NB4 (cell line): ENCODE measurements around the gene ANKS1B.

Experiments used
- DNase-seq: peaks from one replicate; pipeline ENCODE4 v3.0.0; 2010; ENCODE audit warnings: low read depth
- H3K4me3 ChIP-seq: one replicate; pipeline ENCODE4 v1.5.1; 2011; ENCODE audit warnings: mild to moderate bottlenecking, low read depth, low read length, moderate library complexity
- CTCF ChIP-seq: IDR thresholded peaks from one replicate; pipeline ENCODE4 v1.5.1; 2012; ENCODE audit warnings: low read depth, low read length
- MAX ChIP-seq: IDR thresholded peaks from 2 replicates; pipeline ENCODE4 v1.6.1; 2011; ENCODE audit warnings: low read depth, low read length
- MYC ChIP-seq: IDR thresholded peaks from 2 replicates; pipeline ENCODE4 v1.6.1; 2011; ENCODE audit warnings: low read depth, low read length
- POLR2A ChIP-seq: IDR thresholded peaks from 2 replicates; pipeline ENCODE4 v1.6.1; 2011; ENCODE audit warnings: mild to moderate bottlenecking; ENCODE audit not compliant: insufficient read length; ENCODE audit errors: extremely low read depth

The ANKS1B gene

GRCh38 chr12:98948343-98948949 is 1036.3 kb downstream of the ANKS1B start:
- TF ChIP-seq CTCF: no peak
- TF ChIP-seq MAX: no peak
- TF ChIP-seq POLR2A: no peak

GRCh38 chr12:98945864-98946263 is 1038.9 kb downstream of the ANKS1B start:
- DNase-seq: no peak
- no peak overlapping the region for H3K4me3 ChIP-seq
- TF ChIP-seq MYC (no peak), POLR2A (no peak), CTCF (no peak), MAX (no peak)

More at GRCh38 chr12:98948343-98948949, 1036.3 kb downstream of the ANKS1B start:
- no peak for DNase-seq
- H3K4me3 ChIP-seq: no peak overlapping the region

GRCh38 chr12:98939926-98940325 is 1044.8 kb downstream of the ANKS1B start:
- H3K4me3 ChIP-seq: no peak overlapping the region
- TF ChIP-seq CTCF: no peak
- TF ChIP-seq MYC: no peak
- no peak for TF ChIP-seq MAX
- no peak for TF ChIP-seq POLR2A
- no peak for DNase-seq

- DNase-seq: peak; percentile 35
- TF ChIP-seq MYC: no peak
- peak; percentile 56 for TF ChIP-seq CTCF
- H3K4me3 ChIP-seq: no peak overlapping the region
Measured at GRCh38 chr12:98939350-98939749, 1045.4 kb downstream of the ANKS1B start.

GRCh38 chr12:98935847-98936246 is 1048.9 kb downstream of the ANKS1B start:
- no peak overlapping the region for H3K4me3 ChIP-seq
- TF ChIP-seq MYC (no peak), POLR2A (no peak), CTCF (no peak), MAX (no peak)
- no peak for DNase-seq

- TF ChIP-seq CTCF: no peak
- TF ChIP-seq MYC: no peak
- no peak for TF ChIP-seq MAX
- no peak for TF ChIP-seq POLR2A
- H3K4me3 ChIP-seq: no peak overlapping the region
- DNase-seq: no peak
Measured at GRCh38 chr12:98922871-98923270, 1061.9 kb downstream of the ANKS1B start.
